Measurements from ENCODE around the gene HECTD1.
"Not testable (repeated sequence)": the region's sequence is repeated elsewhere in the genome, so short reads cannot be mapped to it uniquely, and the experiment has no call there.

Gene HECTD1

GRCh38 chr14:31239741-31240140, 32.1 kb upstream of the HECTD1 start:
- DNase-seq (ENCODE audit: low read depth) = no peak
- TF ChIP-seq CTCF (IDR thresholded peaks at IDR 0.05; ENCODE audit: low read depth, low read length) (no peak), POLR2A (IDR thresholded peaks at IDR 0.05; ENCODE audit: extremely low read depth, insufficient read length) (no peak), MAX (IDR thresholded peaks at IDR 0.05; ENCODE audit: low read depth, low read length) (no peak), MYC (IDR thresholded peaks at IDR 0.05; ENCODE audit: low read depth, low read length) (no peak)
- no peak overlapping the region for H3K4me3 ChIP-seq (ENCODE audit: low read depth, low read length)

GRCh38 chr14:31235462-31235861, 27.9 kb upstream of the HECTD1 start:
- TF ChIP-seq MYC (IDR thresholded peaks at IDR 0.05; ENCODE audit: low read depth, low read length) = no peak
- TF ChIP-seq MAX (IDR thresholded peaks at IDR 0.05; ENCODE audit: low read depth, low read length) = no peak
- TF ChIP-seq CTCF (IDR thresholded peaks at IDR 0.05; ENCODE audit: low read depth, low read length) = no peak
- no peak for TF ChIP-seq POLR2A (IDR thresholded peaks at IDR 0.05; ENCODE audit: extremely low read depth, insufficient read length)
- no peak for DNase-seq (ENCODE audit: low read depth)
- no peak overlapping the region for H3K4me3 ChIP-seq (ENCODE audit: low read depth, low read length)

- no peak for DNase-seq (ENCODE audit: low read depth)
- H3K4me3 ChIP-seq (ENCODE audit: low read depth, low read length) = no peak overlapping the region
- TF ChIP-seq MYC (IDR thresholded peaks at IDR 0.05; ENCODE audit: low read depth, low read length) = no peak
- TF ChIP-seq POLR2A (IDR thresholded peaks at IDR 0.05; ENCODE audit: extremely low read depth, insufficient read length) = no peak
- no peak for TF ChIP-seq MAX (IDR thresholded peaks at IDR 0.05; ENCODE audit: low read depth, low read length)
These were observed 24.5 kb upstream of the HECTD1 start for GRCh38 chr14:31232081-31232480.

GRCh38 chr14:31231272-31231671, 23.7 kb upstream of the HECTD1 start:
- not testable (repeated sequence) for H3K4me3 ChIP-seq (ENCODE audit: low read depth, low read length); DNase-seq (ENCODE audit: low read depth)

GRCh38 chr14:31230573-31230958, 23.0 kb upstream of the HECTD1 start:
- no peak overlapping the region for H3K4me3 ChIP-seq (ENCODE audit: low read depth, low read length)
- TF ChIP-seq POLR2A (IDR thresholded peaks at IDR 0.05; ENCODE audit: extremely low read depth, insufficient read length) (no peak), CTCF (IDR thresholded peaks at IDR 0.05; ENCODE audit: low read depth, low read length) (no peak), MAX (IDR thresholded peaks at IDR 0.05; ENCODE audit: low read depth, low read length) (no peak), MYC (IDR thresholded peaks at IDR 0.05; ENCODE audit: low read depth, low read length) (no peak)
- no peak for DNase-seq (ENCODE audit: low read depth)

GRCh38 chr14:31229638-31230572, 22.3 kb upstream of the HECTD1 start:
- peak overlapping the region; percentile 22 for H3K4me3 ChIP-seq (ENCODE audit: low read depth, low read length)
- peak; percentile 15 for TF ChIP-seq POLR2A (IDR thresholded peaks at IDR 0.05; ENCODE audit: extremely low read depth, insufficient read length)
- no peak; the same call in 1 of the 2 replicates for TF ChIP-seq MYC (IDR thresholded peaks at IDR 0.05; ENCODE audit: low read depth, low read length)
- TF ChIP-seq MAX (IDR thresholded peaks at IDR 0.05; ENCODE audit: low read depth, low read length) = peak; percentile 73
- peak; percentile 99 for DNase-seq (ENCODE audit: low read depth)

- H3K4me3 ChIP-seq (ENCODE audit: low read depth, low read length) = peak overlapping the region; percentile 22
- TF ChIP-seq MAX (IDR thresholded peaks at IDR 0.05; ENCODE audit: low read depth, low read length) = no peak
- TF ChIP-seq CTCF (IDR thresholded peaks at IDR 0.05; ENCODE audit: low read depth, low read length) = no peak
- TF ChIP-seq POLR2A (IDR thresholded peaks at IDR 0.05; ENCODE audit: extremely low read depth, insufficient read length) = no peak
- no peak for TF ChIP-seq MYC (IDR thresholded peaks at IDR 0.05; ENCODE audit: low read depth, low read length)
- peak; percentile 62 for DNase-seq (ENCODE audit: low read depth)
These were observed 21.4 kb upstream of the HECTD1 start for GRCh38 chr14:31229009-31229408.

All from NB4 (cell line).